ENCODE measurements around the gene ITFG1. TPM values are rescaled to one million over a fixed set of nuclear protein-coding genes. Genes with fewer than 3 reads are reported as not detected.
"Not testable (repeated sequence)": the region's sequence is repeated elsewhere in the genome, so short reads cannot be mapped to it uniquely, and the experiment has no call there.

Gene ITFG1
- total RNA-seq, 3 donors from 2014 or later = 42.3 to 55.2 (median 53.4) TPM

DNA sequence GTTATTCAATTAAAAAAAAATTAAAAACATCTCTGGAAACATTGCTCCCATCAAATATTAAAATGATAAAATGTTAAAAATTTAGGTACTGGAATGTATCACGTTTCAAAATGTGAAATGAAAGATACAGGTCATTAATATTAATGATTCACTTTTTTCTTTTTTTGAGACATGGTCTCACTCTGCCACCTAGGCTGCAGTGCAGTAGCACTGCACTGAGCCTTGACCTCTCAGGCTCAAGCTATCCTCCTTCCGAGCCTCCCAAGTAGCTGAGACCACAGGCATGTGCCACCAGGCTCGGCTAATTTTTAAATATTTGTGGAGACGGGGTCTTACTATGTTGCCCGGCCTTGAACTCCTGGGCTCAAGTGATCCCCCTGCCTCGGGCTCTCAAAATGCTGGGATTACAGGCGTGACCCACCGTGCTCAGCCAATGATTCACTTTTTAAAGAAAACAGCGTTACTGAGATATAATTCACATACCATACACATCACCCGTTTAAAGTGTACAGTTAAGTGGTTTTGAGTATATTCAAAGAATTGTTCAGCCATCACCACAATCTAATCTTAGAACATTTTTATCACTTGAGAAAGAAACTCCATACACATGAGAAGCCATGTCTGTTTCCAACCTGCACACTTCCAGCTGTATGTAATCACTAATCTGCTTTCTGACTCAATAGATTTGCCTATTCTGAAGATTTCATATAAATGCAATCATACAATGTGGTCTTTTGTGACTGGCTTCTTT is 298.0 kb downstream of the ITFG1 start:
- H3K9me3 ChIP-seq = no peaks in the 10 kb centered on the region
- H3K4me1 ChIP-seq = no peaks in the 10 kb centered on the region
- H3K27me3 ChIP-seq = no peaks in the 10 kb centered on the region
- TF ChIP-seq POLR2A (IDR thresholded peaks at IDR 0.05) (no peak), POLR2AphosphoS5 (IDR thresholded peaks at IDR 0.05) (no peak)
- TF ChIP-seq, protein P1, sequence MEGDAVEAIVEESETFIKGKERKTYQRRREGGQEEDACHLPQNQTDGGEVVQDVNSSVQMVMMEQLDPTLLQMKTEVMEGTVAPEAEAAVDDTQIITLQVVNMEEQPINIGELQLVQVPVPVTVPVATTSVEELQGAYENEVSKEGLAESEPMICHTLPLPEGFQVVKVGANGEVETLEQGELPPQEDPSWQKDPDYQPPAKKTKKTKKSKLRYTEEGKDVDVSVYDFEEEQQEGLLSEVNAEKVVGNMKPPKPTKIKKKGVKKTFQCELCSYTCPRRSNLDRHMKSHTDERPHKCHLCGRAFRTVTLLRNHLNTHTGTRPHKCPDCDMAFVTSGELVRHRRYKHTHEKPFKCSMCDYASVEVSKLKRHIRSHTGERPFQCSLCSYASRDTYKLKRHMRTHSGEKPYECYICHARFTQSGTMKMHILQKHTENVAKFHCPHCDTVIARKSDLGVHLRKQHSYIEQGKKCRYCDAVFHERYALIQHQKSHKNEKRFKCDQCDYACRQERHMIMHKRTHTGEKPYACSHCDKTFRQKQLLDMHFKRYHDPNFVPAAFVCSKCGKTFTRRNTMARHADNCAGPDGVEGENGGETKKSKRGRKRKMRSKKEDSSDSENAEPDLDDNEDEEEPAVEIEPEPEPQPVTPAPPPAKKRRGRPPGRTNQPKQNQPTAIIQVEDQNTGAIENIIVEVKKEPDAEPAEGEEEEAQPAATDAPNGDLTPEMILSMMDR (IDR thresholded peaks at IDR 0.05) = no peak
- no peak overlapping the region for H3K27ac ChIP-seq
- intact Hi-C loops (cut with DNase I; ENCODE audit: low total_unique reads) = no loop called here
- no peak for DNase-seq (ENCODE audit: low spot score in 2 of 2)
- no peaks in the 10 kb centered on the region for H3K36me3 ChIP-seq
- H3K4me3 ChIP-seq = no peak overlapping the region

GRCh38 chr16:47161464-47161863 is 299.4 kb downstream of the ITFG1 start:
- intact Hi-C loops (cut with DNase I; ENCODE audit: low total_unique reads) = no loop called here

DNA sequence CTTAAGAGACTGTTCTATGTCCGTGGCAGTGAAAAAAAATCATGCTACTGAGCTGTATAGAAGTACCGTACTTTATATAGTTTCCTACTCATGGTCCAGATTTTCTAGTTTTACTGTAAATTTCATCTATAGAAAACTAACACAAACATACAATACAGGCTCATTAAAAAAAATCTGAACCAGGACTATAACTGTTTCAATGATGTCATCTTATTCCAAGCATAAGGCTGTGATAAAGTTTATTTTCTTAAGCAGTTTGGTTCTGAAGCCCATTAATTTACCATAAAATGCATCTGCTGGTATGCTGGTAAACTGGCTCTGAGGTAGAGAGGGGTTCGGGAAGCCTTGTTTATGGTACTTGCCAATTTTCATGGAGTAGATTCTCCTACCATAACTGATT is 300.4 kb downstream of the ITFG1 start:
- no peaks in the 10 kb centered on the region for H3K9me3 ChIP-seq
- intact Hi-C loops (cut with DNase I; ENCODE audit: low total_unique reads) = no loop called here
- no peak overlapping the region for H3K27ac ChIP-seq
- no peak for DNase-seq (ENCODE audit: low spot score in 2 of 2)
- H3K27me3 ChIP-seq = no peaks in the 10 kb centered on the region
- H3K4me3 ChIP-seq = no peak overlapping the region
- TF ChIP-seq, protein P1 (IDR thresholded peaks at IDR 0.05) = no peak
- TF ChIP-seq POLR2A (IDR thresholded peaks at IDR 0.05) (no peak), POLR2AphosphoS5 (IDR thresholded peaks at IDR 0.05) (no peak)
- H3K36me3 ChIP-seq = no peaks in the 10 kb centered on the region
- H3K4me1 ChIP-seq = no peaks in the 10 kb centered on the region

More at GRCh38 chr16:47161464-47161863, 299.4 kb downstream of the ITFG1 start:
- TF ChIP-seq POLR2A (IDR thresholded peaks at IDR 0.05) (no peak), POLR2AphosphoS5 (IDR thresholded peaks at IDR 0.05) (no peak)
- TF ChIP-seq, protein P1 (IDR thresholded peaks at IDR 0.05) = no peak
- Histone ChIP-seq H3K27me3 (no peaks in the 10 kb centered on the region), H3K36me3 (no peaks in the 10 kb centered on the region), H3K27ac (no peak overlapping the region), H3K9me3 (no peaks in the 10 kb centered on the region), H3K4me1 (no peaks in the 10 kb centered on the region), H3K4me3 (no peak overlapping the region)
- no peak for DNase-seq (ENCODE audit: low spot score in 2 of 2)

GRCh38 chr16:47158992-47159391 is 301.9 kb downstream of the ITFG1 start:
- H3K36me3 ChIP-seq = no peaks in the 10 kb centered on the region
- intact Hi-C loops (cut with DNase I; ENCODE audit: low total_unique reads) = no loop called here

DNA sequence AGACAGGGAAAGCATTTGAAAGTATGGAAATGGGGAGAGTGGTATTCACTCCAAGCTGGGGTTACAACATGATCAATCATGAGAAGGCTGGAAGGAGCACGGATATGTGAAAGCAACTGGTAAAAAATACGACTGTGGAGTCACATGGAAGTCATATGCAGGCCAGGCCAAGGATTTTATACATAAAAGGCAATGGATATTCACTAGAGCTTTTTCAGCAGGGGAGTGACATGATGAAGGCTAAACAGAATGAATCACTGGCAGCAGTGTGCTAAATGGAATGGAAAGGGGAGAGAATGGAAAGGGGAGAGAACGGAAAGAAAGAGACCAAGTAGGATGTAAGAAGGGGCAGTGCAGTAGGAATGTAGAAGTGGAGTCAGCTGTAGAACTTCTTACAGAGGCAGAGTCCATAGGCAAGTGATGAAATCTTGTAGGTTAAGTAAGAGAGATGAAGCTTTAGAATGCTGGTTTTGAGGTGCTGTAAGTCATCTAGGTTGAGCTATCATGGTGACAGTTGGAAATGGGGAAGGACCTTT is 304.1 kb downstream of the ITFG1 start:
- Histone ChIP-seq H3K36me3 (no peaks in the 10 kb centered on the region), H3K4me3 (no peak overlapping the region), H3K4me1 (no peaks in the 10 kb centered on the region), H3K27me3 (no peaks in the 10 kb centered on the region), H3K9me3 (no peaks in the 10 kb centered on the region), H3K27ac (no peak overlapping the region)
- DNase-seq (ENCODE audit: low spot score in 2 of 2) = no peak
- intact Hi-C loops (cut with DNase I; ENCODE audit: low total_unique reads) = no loop called here
- TF ChIP-seq, protein P1 (IDR thresholded peaks at IDR 0.05) = no peak
- TF ChIP-seq POLR2AphosphoS5 (IDR thresholded peaks at IDR 0.05) = no peak
- no peak for TF ChIP-seq POLR2A (IDR thresholded peaks at IDR 0.05)

More at GRCh38 chr16:47158992-47159391, 301.9 kb downstream of the ITFG1 start:
- H3K4me1 ChIP-seq = no peaks in the 10 kb centered on the region
- no peak overlapping the region for H3K27ac ChIP-seq
- no peak for DNase-seq (ENCODE audit: low spot score in 2 of 2)
- TF ChIP-seq POLR2A (IDR thresholded peaks at IDR 0.05) = no peak
- no peak for TF ChIP-seq POLR2AphosphoS5 (IDR thresholded peaks at IDR 0.05)
- TF ChIP-seq, protein P1 (IDR thresholded peaks at IDR 0.05) = no peak
- no peak overlapping the region for H3K4me3 ChIP-seq
- H3K9me3 ChIP-seq = no peaks in the 10 kb centered on the region
- H3K27me3 ChIP-seq = no peaks in the 10 kb centered on the region

- H3K4me1 ChIP-seq; intact Hi-C loops (cut with DNase I; ENCODE audit: low total_unique reads); H3K9me3 ChIP-seq; H3K4me3 ChIP-seq; H3K36me3 ChIP-seq; H3K27ac ChIP-seq; DNase-seq (ENCODE audit: low spot score in 2 of 2); H3K27me3 ChIP-seq: not testable (repeated sequence)
These were observed 308.4 kb downstream of the ITFG1 start for GRCh38 chr16:47152501-47152900.

All from breast epithelium (tissue), 4 donors.